Activated CD4-positive, alpha-beta memory T cell treated with anti-CD3 and anti-CD28 coated beads, Interleukin-2, amount 10 ng/mL, durations not matched to agents 7 days and 5 days (primary cell): ENCODE results near the gene RAB40C. TPM values are rescaled to one million over a fixed set of nuclear protein-coding genes. Genes with fewer than 3 reads are reported as not detected.
A peak's percentile ranks its signal among the peaks of the same experiment; 100 is the strongest.

Source experiments
- CTCF ChIA-PET: fragments of 350-600 bp; sonication (Branson Sonifier 250); formaldehyde crosslinking; loops from one replicate; lab custom pipeline; 2021; ENCODE audit warnings: antibody characterized with exemption, inconsistent platforms; lab: Charles Lee
- POLR2A ChIA-PET: fragments of 350-600 bp; sonication (Branson Sonifier 250); formaldehyde crosslinking; loops from one replicate; lab custom pipeline; 2021; ENCODE audit warnings: antibody characterized with exemption; lab: Charles Lee
- DNase-seq: peaks from one replicate; pipeline ENCODE4 v3.0.0-alpha.2; 2020
- H3K27ac Mint-ChIP-seq: one replicate; pipeline ENCODE4 v1.8.0; 2021; ENCODE audit warnings: mild to moderate bottlenecking, mixed read lengths
- H3K27me3 Mint-ChIP-seq: one replicate; pipeline ENCODE4 v1.8.0; 2021; ENCODE audit warnings: mixed read lengths
- H3K36me3 Mint-ChIP-seq: one replicate; pipeline ENCODE4 v1.8.0; 2021; ENCODE audit warnings: low read depth, mixed read lengths
- H3K4me1 Mint-ChIP-seq: one replicate; pipeline ENCODE4 v1.8.0; 2021; ENCODE audit warnings: mixed read lengths
- H3K4me3 Mint-ChIP-seq: one replicate; pipeline ENCODE4 v1.8.0; 2021; ENCODE audit warnings: mild to moderate bottlenecking, mixed read lengths
- H3K9me3 Mint-ChIP-seq: one replicate; pipeline ENCODE4 v1.8.0; 2021; ENCODE audit warnings: mixed read lengths
- total RNA-seq, 2 experiments: library from RNA; stranded (reverse); gene quantifications; one replicate each; pipeline ENCODE4 v1.2.3, GENCODE V29; 2021

RAB40C gene
- total RNA-seq, 2 experiments from 2014 or later, result 12.2 to 14.2 TPM

- H3K4me3 Mint-ChIP-seq, result no peak overlapping the region
- POLR2A ChIA-PET, result interaction anchor here (1.5 kb wide), 1 partner anchor 10 kb away, joined by 4 read pairs; the partner anchor contains the start of gene MCRIP2
- no peaks in the 10 kb centered on the region for H3K27me3 Mint-ChIP-seq
- no peak overlapping the region for H3K27ac Mint-ChIP-seq
- no peaks in the 10 kb centered on the region for H3K9me3 Mint-ChIP-seq
- peaks cover 19% of the 10 kb centered on the region for H3K4me1 Mint-ChIP-seq
- CTCF ChIA-PET, result interaction anchor here (0.7 kb wide), 1 partner anchor 14 kb away, joined by 3 read pairs; no protein-coding TSS in a partner anchor
- DNase-seq, result no peak
- no peaks in the 10 kb centered on the region for H3K36me3 Mint-ChIP-seq
Measured at GRCh38 chr16:651844-652243, 62.0 kb downstream of the RAB40C start.

DNA sequence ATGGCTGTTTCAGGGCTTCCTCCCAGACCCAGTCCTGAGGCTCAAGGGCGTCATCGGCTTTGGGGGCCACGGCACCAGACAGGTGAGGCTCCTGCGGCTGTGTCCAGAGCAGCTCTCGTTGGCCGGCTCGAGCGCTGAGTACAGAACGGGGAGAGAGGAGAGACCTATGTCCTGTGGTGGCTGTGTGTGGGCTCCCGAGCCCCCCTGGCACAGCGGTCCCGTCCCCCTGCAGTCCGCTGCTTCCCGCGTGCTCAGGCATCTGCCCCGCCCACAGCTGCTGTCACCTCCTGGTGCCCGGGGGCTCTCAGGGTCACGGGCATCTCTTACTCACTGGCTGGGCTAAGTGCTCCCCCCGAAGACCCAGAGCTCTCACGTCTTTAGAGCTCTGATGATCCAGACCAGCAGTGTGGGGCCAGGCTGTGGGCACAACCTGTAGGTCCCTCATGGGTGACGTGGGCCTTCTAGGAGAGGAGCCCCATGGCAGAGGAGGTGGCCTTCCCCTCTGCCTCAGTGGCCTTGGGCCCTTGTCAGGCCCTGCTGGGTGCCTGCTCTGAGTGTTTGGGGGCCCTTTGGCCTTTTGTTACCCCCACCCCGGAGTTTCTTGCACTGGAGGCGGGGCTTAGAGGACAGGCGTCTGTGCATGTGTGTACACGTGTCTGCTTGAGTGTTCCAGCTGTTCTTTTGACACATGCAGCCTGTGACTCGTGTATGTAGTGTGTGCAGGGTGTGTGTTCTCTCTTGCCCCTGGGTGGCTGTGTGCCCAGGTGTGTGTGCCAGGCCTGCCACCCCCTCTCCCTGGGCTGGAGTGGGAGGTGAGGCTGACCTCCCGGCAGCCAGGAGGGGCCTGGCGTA lies 62.8 kb downstream of the RAB40C start:
- no peak overlapping the region for H3K27ac Mint-ChIP-seq
- no peak for DNase-seq
- H3K27me3 Mint-ChIP-seq, result no peaks in the 10 kb centered on the region
- H3K4me1 Mint-ChIP-seq, result peaks cover 15% of the 10 kb centered on the region
- no peaks in the 10 kb centered on the region for H3K36me3 Mint-ChIP-seq
- no peaks in the 10 kb centered on the region for H3K9me3 Mint-ChIP-seq
- ChIA-PET CTCF (interaction anchor here (0.7 kb wide), 1 partner anchor 13 kb away, joined by 3 read pairs; no protein-coding TSS in a partner anchor), POLR2A (interaction anchor here (1.5 kb wide), 1 partner anchor 11 kb away, joined by 4 read pairs; the partner anchor contains the start of gene MCRIP2)
- H3K4me3 Mint-ChIP-seq, result no peak overlapping the region

GRCh38 chr16:654034-654433 lies 64.2 kb downstream of the RAB40C start:
- Mint-ChIP-seq H3K4me1 (peaks cover 7% of the 10 kb centered on the region), H3K36me3 (no peaks in the 10 kb centered on the region), H3K9me3 (no peaks in the 10 kb centered on the region), H3K4me3 (no peak overlapping the region), H3K27me3 (no peaks in the 10 kb centered on the region), H3K27ac (no peak overlapping the region)
- ChIA-PET POLR2A (no interaction called here), CTCF (interaction anchor here (0.7 kb wide), 2 partner anchors 12 to 134 kb away, joined by 5 to 6 read pairs; partner anchors contain the start of genes CHTF18, MCRIP2 and RPUSD1)
- DNase-seq, result no peak

DNA sequence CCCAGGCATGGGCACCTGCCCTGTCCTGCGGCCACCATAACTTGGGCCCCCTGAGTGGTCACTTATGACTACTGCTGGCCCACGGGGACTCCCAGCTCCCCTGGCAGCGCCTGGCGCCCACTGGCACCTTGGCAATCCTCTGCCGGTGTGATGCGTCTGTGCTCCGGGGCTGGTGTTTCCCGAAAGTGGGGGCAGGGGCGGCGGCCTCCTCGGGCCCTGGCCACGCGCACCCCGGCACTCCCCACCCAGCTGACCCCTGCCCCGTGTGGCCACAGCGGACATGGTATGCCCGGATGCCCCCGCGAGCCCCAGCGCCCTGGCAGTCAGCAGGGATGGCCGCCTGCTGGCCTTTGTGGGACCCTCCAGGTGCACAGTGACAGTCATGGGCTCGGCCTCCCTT lies 67.6 kb downstream of the RAB40C start:
- POLR2A ChIA-PET, result no interaction called here

DNA sequence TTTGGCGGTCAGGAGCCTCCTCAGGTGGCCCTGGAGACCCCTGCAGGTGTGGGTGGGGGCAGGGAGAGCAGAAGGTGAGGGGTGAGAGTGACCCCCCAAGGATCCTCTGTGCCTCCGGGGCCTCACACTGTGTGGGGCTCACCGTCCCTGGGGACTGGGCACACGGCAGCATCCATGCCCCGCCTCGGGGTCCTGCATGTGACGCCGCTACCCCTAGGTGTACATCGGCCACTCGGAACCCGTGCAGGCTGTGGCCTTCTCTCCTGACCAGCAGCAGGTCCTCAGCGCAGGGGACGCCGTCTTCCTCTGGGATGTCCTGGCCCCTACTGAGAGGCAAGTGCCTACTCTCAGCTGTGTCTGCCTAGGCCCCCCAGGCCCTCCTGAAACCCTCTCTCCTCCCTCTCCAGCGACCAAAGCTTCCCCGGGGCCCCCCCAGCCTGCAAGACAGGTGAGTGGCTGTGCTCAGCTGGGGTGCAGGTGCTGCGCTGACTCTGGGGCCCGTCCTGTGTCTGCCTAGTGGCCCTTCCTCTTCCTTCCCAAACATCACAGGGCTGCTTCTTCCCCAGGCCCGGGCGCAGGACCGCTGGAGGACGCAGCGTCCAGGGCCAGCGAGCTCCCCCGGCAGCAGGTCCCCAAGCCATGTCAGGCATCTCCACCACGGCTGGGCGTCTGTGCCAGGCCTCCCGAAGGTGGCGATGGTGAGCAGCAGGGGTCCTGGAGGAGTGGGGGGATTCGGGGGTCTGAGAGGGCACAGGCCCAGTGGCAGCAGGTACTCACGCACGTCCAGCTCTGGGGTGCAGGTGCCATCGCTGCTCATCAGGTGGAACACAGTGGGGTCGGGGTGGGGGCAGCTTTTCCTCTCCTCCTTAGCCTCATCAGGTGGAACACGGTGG lies 69.1 kb downstream of the RAB40C start:
- Mint-ChIP-seq H3K36me3 (peaks cover 6% of the 10 kb centered on the region), H3K4me3 (no peak overlapping the region), H3K27ac (no peak overlapping the region), H3K4me1 (peaks cover 2% of the 10 kb centered on the region), H3K27me3 (no peaks in the 10 kb centered on the region), H3K9me3 (no peaks in the 10 kb centered on the region)
- no peak for DNase-seq
- ChIA-PET POLR2A (no interaction called here), CTCF (interaction anchor here (1.0 kb wide), 1 partner anchor 9 kb away, joined by 3 read pairs; the partner anchor contains the start of gene RHOT2)

More for the DNA sequence above, 67.6 kb downstream of the RAB40C start:
- DNase-seq, result no peak
- Mint-ChIP-seq H3K4me1 (peaks cover 2% of the 10 kb centered on the region), H3K27ac (no peak overlapping the region), H3K36me3 (no peaks in the 10 kb centered on the region), H3K27me3 (no peaks in the 10 kb centered on the region), H3K4me3 (no peak overlapping the region), H3K9me3 (no peaks in the 10 kb centered on the region)
- CTCF ChIA-PET, result interaction anchor here (0.9 kb wide), 1 partner anchor 9 kb away, joined by 3 read pairs; no protein-coding TSS in a partner anchor

GRCh38 chr16:659618-660017 lies 69.8 kb downstream of the RAB40C start:
- Mint-ChIP-seq H3K4me3 (no peak overlapping the region), H3K4me1 (peaks cover 2% of the 10 kb centered on the region), H3K36me3 (peaks cover 6% of the 10 kb centered on the region), H3K9me3 (no peaks in the 10 kb centered on the region), H3K27ac (no peak overlapping the region), H3K27me3 (no peaks in the 10 kb centered on the region)
- ChIA-PET POLR2A (interaction anchor here (1.0 kb wide), 1 partner anchor 91 kb away, joined by 3 read pairs; no protein-coding TSS in a partner anchor), CTCF (interaction anchor here (1.0 kb wide), 1 partner anchor 8 kb away, joined by 3 read pairs; the partner anchor contains the start of gene RHOT2)
- DNase-seq, result no peak

- no peak for DNase-seq
- Mint-ChIP-seq H3K4me3 (no peak overlapping the region), H3K9me3 (no peaks in the 10 kb centered on the region), H3K27me3 (no peaks in the 10 kb centered on the region), H3K4me1 (peaks cover 2% of the 10 kb centered on the region), H3K36me3 (peaks cover 6% of the 10 kb centered on the region), H3K27ac (no peak overlapping the region)
- ChIA-PET POLR2A (interaction anchor here (1.0 kb wide), 1 partner anchor 91 kb away, joined by 3 read pairs; no protein-coding TSS in a partner anchor), CTCF (interaction anchor here (1.0 kb wide), 1 partner anchor 11 kb away, joined by 3 read pairs; the partner anchor contains the start of gene WDR90)
Measured at GRCh38 chr16:660132-660458, 70.2 kb downstream of the RAB40C start.

- ChIA-PET POLR2A (interaction anchor here (1.0 to 3.2 kb wide), 3 partner anchors 15 to 92 kb away, joined by 3 to 11 read pairs (median 3); partner anchors contain the start of genes JMJD8 and RHBDL1), CTCF (interaction anchor here (1.0 kb wide), 1 partner anchor 11 kb away, joined by 3 read pairs; the partner anchor contains the start of gene WDR90)
- DNase-seq, result peak; percentile 68
- no peak overlapping the region for H3K4me3 Mint-ChIP-seq
- H3K9me3 Mint-ChIP-seq, result no peaks in the 10 kb centered on the region
- no peak overlapping the region for H3K27ac Mint-ChIP-seq
- H3K4me1 Mint-ChIP-seq, result peaks cover 2% of the 10 kb centered on the region
- peaks cover 6% of the 10 kb centered on the region for H3K36me3 Mint-ChIP-seq
- H3K27me3 Mint-ChIP-seq, result no peaks in the 10 kb centered on the region
Measured at GRCh38 chr16:660459-661183, 70.8 kb downstream of the RAB40C start.

- POLR2A ChIA-PET, result interaction anchor here (1.1 to 3.2 kb wide), 2 partner anchors 14 to 23 kb away, joined by 3 to 11 read pairs; partner anchors contain the start of genes JMJD8 and RHBDL1
- no peak overlapping the region for H3K4me3 Mint-ChIP-seq
- H3K27ac Mint-ChIP-seq, result no peak overlapping the region
- no peak for DNase-seq
- no peaks in the 10 kb centered on the region for H3K27me3 Mint-ChIP-seq
- CTCF ChIA-PET, result interaction anchor here (1.0 kb wide), 1 partner anchor 12 kb away, joined by 3 read pairs; the partner anchor contains the start of gene WDR90
- peaks cover 6% of the 10 kb centered on the region for H3K36me3 Mint-ChIP-seq
- peaks cover 2% of the 10 kb centered on the region for H3K4me1 Mint-ChIP-seq
- H3K9me3 Mint-ChIP-seq, result no peaks in the 10 kb centered on the region
Measured at GRCh38 chr16:661184-661821, 71.4 kb downstream of the RAB40C start.

- no peak for DNase-seq
- Mint-ChIP-seq H3K36me3 (peaks cover 6% of the 10 kb centered on the region), H3K4me1 (peaks cover 2% of the 10 kb centered on the region), H3K9me3 (no peaks in the 10 kb centered on the region), H3K27ac (no peak overlapping the region), H3K4me3 (no peak overlapping the region), H3K27me3 (no peaks in the 10 kb centered on the region)
- POLR2A ChIA-PET, result interaction anchor here (1.1 to 3.2 kb wide), 2 partner anchors 14 to 22 kb away, joined by 3 to 11 read pairs; partner anchors contain the start of genes JMJD8 and RHBDL1
- CTCF ChIA-PET, result no interaction called here
Measured at GRCh38 chr16:662095-662494, 72.2 kb downstream of the RAB40C start.

GRCh38 chr16:662597-662996 lies 72.7 kb downstream of the RAB40C start:
- POLR2A ChIA-PET, result interaction anchor here (3.2 kb wide), 1 partner anchor 13 kb away, joined by 11 read pairs; the partner anchor contains the start of gene RHBDL1
- no peaks in the 10 kb centered on the region for H3K9me3 Mint-ChIP-seq
- H3K4me3 Mint-ChIP-seq, result no peak overlapping the region
- H3K27ac Mint-ChIP-seq, result no peak overlapping the region
- CTCF ChIA-PET, result no interaction called here
- H3K36me3 Mint-ChIP-seq, result peaks cover 6% of the 10 kb centered on the region
- peaks cover 4% of the 10 kb centered on the region for H3K4me1 Mint-ChIP-seq
- DNase-seq, result no peak
- no peaks in the 10 kb centered on the region for H3K27me3 Mint-ChIP-seq
